GM21515 (cell line): ENCODE results near the gene C2orf72.
"Not testable (repeated sequence)": the region's sequence is repeated elsewhere in the genome, so short reads cannot be mapped to it uniquely, and the experiment has no call there.

Source experiments
- ATAC-seq: cut with Tn5 transposase; IDR thresholded peaks from one replicate; pipeline ENCODE4 v1.9.1; 2021; ENCODE audit not compliant: unreplicated experiment

The C2orf72 gene

GRCh38 chr2:231013820-231014219, 23.5 kb upstream of the C2orf72 start:
- ATAC-seq = no peak

- no peak for ATAC-seq
Observed at GRCh38 chr2:231015478-231015877, 21.8 kb upstream of the C2orf72 start.

- ATAC-seq = no peak
Observed at GRCh38 chr2:231015926-231016325, 21.4 kb upstream of the C2orf72 start.

GRCh38 chr2:231016566-231017230, 20.6 kb upstream of the C2orf72 start:
- ATAC-seq = no peak

- no peak for ATAC-seq
Observed at GRCh38 chr2:231017231-231017598, 20.1 kb upstream of the C2orf72 start.

GRCh38 chr2:231018184-231018583, 19.1 kb upstream of the C2orf72 start:
- no peak for ATAC-seq

GRCh38 chr2:231025059-231025458, 12.3 kb upstream of the C2orf72 start:
- not testable (repeated sequence) for ATAC-seq

GRCh38 chr2:231028889-231029288, 8.4 kb upstream of the C2orf72 start:
- ATAC-seq = no peak

GRCh38 chr2:231029563-231029962, 7.8 kb upstream of the C2orf72 start:
- no peak for ATAC-seq

GRCh38 chr2:231030725-231031124, 6.6 kb upstream of the C2orf72 start:
- no peak for ATAC-seq

GRCh38 chr2:231032575-231033140, 4.7 kb upstream of the C2orf72 start:
- no peak for ATAC-seq

- ATAC-seq = no peak
Observed at GRCh38 chr2:231033147-231034132, 3.9 kb upstream of the C2orf72 start.

GRCh38 chr2:231034291-231034882, 2.9 kb upstream of the C2orf72 start:
- no peak for ATAC-seq

- ATAC-seq = no peak
Observed at GRCh38 chr2:231036131-231036530, 1.2 kb upstream of the C2orf72 start.

GRCh38 chr2:231036578-231037106, 681 bp upstream of the C2orf72 start:
- ATAC-seq = no peak

- ATAC-seq = no peak
Observed at GRCh38 chr2:231037731-231038482, 584 bp downstream of the C2orf72 start.

GRCh38 chr2:231038483-231039293, 1.4 kb downstream of the C2orf72 start:
- ATAC-seq = no peak

- no peak for ATAC-seq
Observed at GRCh38 chr2:231039294-231039664, 2.0 kb downstream of the C2orf72 start.

- no peak for ATAC-seq
Observed at GRCh38 chr2:231039821-231040364, 2.6 kb downstream of the C2orf72 start.
